GM12878 (cell line): Measurements from ENCODE around the gene HOXA2. TPM values are rescaled to one million over a fixed set of nuclear protein-coding genes. Genes with fewer than 3 reads are reported as not detected.
A peak's percentile ranks its signal among the peaks of the same experiment; 100 is the strongest.

Source experiments
- ATAC-seq: fragments of 200-7000 bp; cut with Tn5 transposase; 3 replicates; pipeline ENCODE4 v1.9.1; 2020; ENCODE audit warnings: mild to moderate bottlenecking, moderate library complexity
- BruUV-seq: library from RNA; stranded (reverse); fragments of 400-500 nt; replicated peaks from 2 replicates; lab custom pipeline; 2021; lab: Mats Ljungman, UMichigan
- CTCF ChIA-PET: fragments of 300-600 bp; sonication (Branson Sonifier 250); formaldehyde crosslinking; extraction: SDS; loops from one replicate; lab custom pipeline; 2021; ENCODE audit warnings: inconsistent platforms; lab: Yijun Ruan, JAX
- POLR2A ChIA-PET: fragments of 350-600 bp; formaldehyde crosslinking; extraction: SDS; loops from one replicate; lab custom pipeline; 2021; ENCODE audit warnings: inconsistent platforms; lab: Charles Lee
- RAD21 ChIA-PET: fragments of 300-600 bp; sonication (Branson Sonifier 250); formaldehyde crosslinking; loops from one replicate; lab custom pipeline; 2023; ENCODE audit warnings: antibody characterized with exemption; ENCODE audit not compliant: unreplicated experiment; lab: Charles Lee
- SMC1A ChIA-PET: fragments of 300-600 bp; sonication (Branson Sonifier 250); formaldehyde crosslinking; loops from one replicate; lab custom pipeline; 2023; ENCODE audit not compliant: unreplicated experiment, uncharacterized antibody; lab: Charles Lee
- DNase-seq: peaks from one replicate; pipeline ENCODE4 v3.0.0-alpha.2; 2011; ENCODE audit warnings: low read depth, low spot score
- FAIRE-seq: peaks from 3 replicates; lab custom pipeline; 2011; peaks lifted over from hg19 to GRCh38; lab: Jason Lieb, UNC
- H2AFZ ChIP-seq: 2 replicates; pipeline ENCODE4 v1.6.0; 2011; ENCODE audit warnings: low read depth, low read length, control low read depth; ENCODE audit not compliant: control insufficient read depth
- H3K27ac ChIP-seq: 2 replicates; pipeline ENCODE4 v1.5.1; 2011; ENCODE audit warnings: control low read depth; ENCODE audit not compliant: control insufficient read depth, insufficient read depth
- H3K27me3 ChIP-seq, 2 experiments: replicated peaks in 1 of 2; 2 replicates each; pipeline versions ENCODE4 v1.6.0 to v1.6.1; 2011; ENCODE audit warnings: low read length in 1 of 2; ENCODE audit not compliant: control insufficient read depth in 2 of 2, insufficient read depth in 2 of 2
- H3K36me3 ChIP-seq, 2 experiments: 2 replicates each; pipeline ENCODE4 v1.5.1; 2011; ENCODE audit warnings: low read length in 1 of 2; ENCODE audit not compliant: control insufficient read depth in 2 of 2, insufficient read depth in 2 of 2
- H3K4me1 ChIP-seq: 2 replicates; pipeline ENCODE4 v1.6.1; 2011; ENCODE audit warnings: mild to moderate bottlenecking, low read length, moderate library complexity, mixed read lengths; ENCODE audit not compliant: control insufficient read depth, insufficient read depth
- H3K4me2 ChIP-seq: 2 replicates; pipeline ENCODE4 v1.6.0; 2011; ENCODE audit warnings: control low read depth; ENCODE audit not compliant: control insufficient read depth, insufficient read depth
- H3K4me3 ChIP-seq: fragments of 200-600 bp; sonication (generic); 2 replicates; pipeline ENCODE4 v1.5.1; 2016
- H3K79me2 ChIP-seq: 2 replicates; pipeline ENCODE4 v1.6.0; 2011; ENCODE audit warnings: low read length; ENCODE audit not compliant: control insufficient read depth, insufficient read depth
- H3K9ac ChIP-seq: 2 replicates; pipeline ENCODE4 v1.8.0; 2011; ENCODE audit warnings: low read length, control low read depth, mixed read lengths; ENCODE audit not compliant: control insufficient read depth, insufficient read depth
- H3K9me3 ChIP-seq: replicated peaks from 3 replicates; pipeline ENCODE4 v1.5.1; 2011; ENCODE audit warnings: mild to moderate bottlenecking, low read length; ENCODE audit not compliant: control insufficient read depth, insufficient read depth
- H4K20me1 ChIP-seq: 2 replicates; pipeline ENCODE4 v1.6.0; 2011; ENCODE audit not compliant: control insufficient read depth, insufficient read depth
- BMI1 ChIP-seq: fragments of 450-650 bp; IDR thresholded peaks from 2 replicates; pipeline ENCODE4 v1.6.1; 2016; ENCODE audit warnings: mild to moderate bottlenecking, moderate library complexity, borderline replicate concordance
- NFYA ChIP-seq: IDR thresholded peaks from 2 replicates; pipeline ENCODE4 v1.6.1; 2011; ENCODE audit warnings: low read depth, mild to moderate bottlenecking, low read length, improper control_type of control experiment, borderline replicate concordance
- RAD21 ChIP-seq: IDR thresholded peaks from 2 replicates; pipeline ENCODE4 v1.6.1; 2011; ENCODE audit warnings: mild to moderate bottlenecking, low read depth, low read length, moderate library complexity; ENCODE audit not compliant: insufficient read depth
- SRF ChIP-seq, 2 experiments: IDR thresholded peaks; 2 replicates each; pipeline ENCODE4 v1.6.1; 2011; ENCODE audit warnings: low read depth in 2 of 2, low read length in 2 of 2, mild to moderate bottlenecking in 1 of 2, moderate library complexity in 1 of 2
- STAT3 ChIP-seq: IDR thresholded peaks from 2 replicates; pipeline ENCODE4 v1.6.1; 2011; ENCODE audit warnings: low read depth, low read length, improper control_type of control experiment
- WGBS: methylation state at CpG from one replicate; pipeline ENCODE4 v1.1.6; 2016; ENCODE audit warnings: low lambda C conversion rate; ENCODE audit not compliant: insufficient replicate concordance, insufficient coverage; ENCODE audit errors: missing lambda C conversion rate; 5-methylcytosine and 5-hydroxymethylcytosine counted together
- in situ Hi-C: fragments of 300-500 bp; cut with MboI; formaldehyde crosslinking; loops from 9 replicates; pipeline ENCODE4 v1.14.3; 2018; ENCODE audit warnings: mixed read lengths
- intact Hi-C: fragments of 100-400 bp; cut with micrococcal nuclease; formaldehyde crosslinking; loops from one replicate; pipeline ENCODE4 v1.14.2; 2022; ENCODE audit not compliant: unreplicated experiment
- polyA plus RNA-seq, 11 experiments: library from polyadenylated mRNA; depleted of rRNA in 4 of 11; unstranded in 6 of 11; stranded (reverse) in 5 of 11; fragments of >200 nt; fragmentation: Nextera tagmentation in 4 of 11; fragmentation: Illumina TruSeq in 1 of 11; extraction: Ambion mirVana in 4 of 11; extraction: Trizol in 1 of 11; gene quantifications; 1 replicate in 1 of 11; 2 replicates in 10 of 11; pipeline versions ENCODE4 v1.2.1 to v1.2.3, GENCODE V29; 2011 to 2016; ENCODE audit warnings: inconsistent platforms in 2 of 11, missing spikeins in 2 of 11, low read depth in 1 of 11
- total RNA-seq, 4 experiments: library from RNA; depleted of rRNA in 3 of 4; stranded (reverse); fragments of >200 nt in 3 of 4; fragmentation: Illumina TruSeq in 1 of 4; extraction: Trizol in 1 of 4; gene quantifications; 2 replicates each; pipeline versions ENCODE4 v1.2.1 to v1.2.3, GENCODE V29; 2013 to 2021
- TF ChIP-seq, protein P1 (sequence below): fragments of 450-650 bp; IDR thresholded peaks from 2 replicates; pipeline ENCODE4 v1.6.1; 2017; ENCODE audit warnings: low read depth, mild to moderate bottlenecking, moderate library complexity
- TF ChIP-seq, protein P2 (sequence below), 3 experiments: IDR thresholded peaks in 2 of 3; conservative IDR thresholded peaks in 1 of 3; 2 replicates each; pipeline ENCODE4 v1.5.1; 2011; ENCODE audit warnings: low read depth in 3 of 3, low read length in 3 of 3, mild to moderate bottlenecking in 3 of 3, control low read depth in 2 of 3, moderate library complexity in 2 of 3, inconsistent platforms in 1 of 3, mixed read lengths in 1 of 3; ENCODE audit not compliant: control insufficient read depth in 2 of 3, insufficient read depth in 1 of 3; ENCODE audit errors: extremely low read depth in 1 of 3
- TF ChIP-seq, protein P3 (sequence below): fragments of 450-650 bp; IDR thresholded peaks from 2 replicates; pipeline ENCODE4 v1.6.1; 2017; ENCODE audit warnings: antibody characterized with exemption, mild to moderate bottlenecking, moderate library complexity

HOXA2 gene
- total and polyA plus RNA-seq, 10 of the 15 experiments (the other 5 are each of a cell fraction or from before 2014, with no cell fraction given) = not detected

DNA sequence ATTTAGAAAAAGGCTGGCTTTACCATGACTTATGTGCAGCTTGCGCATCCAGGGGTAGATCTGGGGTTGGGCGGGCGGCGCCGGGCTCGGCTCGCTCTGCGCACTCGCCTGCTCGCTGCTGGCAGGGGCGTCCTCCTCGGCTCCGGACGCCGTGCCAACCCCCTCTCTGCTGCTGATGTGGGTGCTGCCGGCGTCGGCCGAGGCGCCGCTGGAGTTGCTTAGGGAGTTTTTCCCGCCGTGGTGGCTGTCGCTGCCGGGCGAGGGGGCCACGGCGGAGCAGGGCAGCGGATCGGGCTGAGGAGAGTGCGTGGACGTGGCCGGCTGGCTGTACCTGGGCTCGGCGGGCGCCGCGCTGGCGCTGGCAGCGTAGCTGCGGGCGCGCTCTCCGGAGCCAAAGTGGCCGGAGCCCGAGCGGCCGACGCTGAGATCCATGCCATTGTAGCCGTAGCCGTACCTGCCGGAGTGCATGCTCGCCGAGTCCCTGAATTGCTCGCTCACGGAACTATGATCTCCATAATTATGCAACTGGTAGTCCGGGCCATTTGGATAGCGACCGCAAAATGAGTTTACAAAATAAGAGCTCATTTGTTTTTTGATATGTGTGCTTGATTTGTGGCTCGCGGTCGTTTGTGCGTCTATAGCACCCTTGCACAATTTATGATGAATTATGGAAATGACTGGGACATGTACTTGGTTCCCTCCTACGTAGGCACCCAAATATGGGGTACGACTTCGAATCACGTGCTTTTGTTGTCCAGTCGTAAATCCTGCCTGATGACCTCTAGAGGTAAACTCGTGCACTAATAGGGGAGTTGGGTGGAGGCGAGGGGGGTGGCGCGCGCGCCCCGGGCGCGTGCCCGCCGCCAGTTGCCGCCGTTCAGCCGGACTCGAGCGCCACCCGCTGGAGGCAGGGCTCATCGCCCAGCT lies 40.8 kb upstream of the HOXA2 start, which contains the start of gene HOXA5:
TSS of gene HOXA5 (minus strand) at position 659 of the 927 bp plus-strand sequence. CDS start at position 585, 74 bp downstream.
- Histone ChIP-seq H3K9me3 (no peaks in the 10 kb centered on the region; the same call in 2 of the 3 replicates), H3K27me3 (peaks cover 8 to 11% of the 10 kb centered on the region in 2 experiments; a peak in 3 of 4 replicates), H3K79me2 (no peaks in the 10 kb centered on the region), H3K4me1 (no peaks in the 10 kb centered on the region), H3K27ac (no peak within 1 kb of the TSS), H2AFZ (no peak within 1 kb of the TSS), H3K4me2 (peak within 1 kb of the TSS; percentile 59), H3K4me3 (no peak within 1 kb of the TSS), H4K20me1 (no peaks in the 10 kb centered on the region), H3K36me3 (no peaks in the 10 kb centered on the region), H3K9ac (no peak within 1 kb of the TSS)
- no TSS peak for BruUV-seq
- in situ Hi-C loops = no loop called here
- no peak for FAIRE-seq
- ChIA-PET POLR2A (no interaction called here), CTCF (no interaction called here), SMC1A (no interaction called here), RAD21 (no interaction called here)
- no peak for ATAC-seq
- intact Hi-C loops = no loop called here
- DNase-seq = no peak
- 41% methylated on average over 66 of the region's 86 CpGs for WGBS
- no peak for TF ChIP-seq STAT3
- peak; percentile 45 for TF ChIP-seq RAD21
- no peak for TF ChIP-seq BMI1
- peak; percentile 40 to 68; a peak in 2 of 4 replicates for TF ChIP-seq SRF (IDR thresholded peaks at IDR 0.05; ENCODE audit: low read depth in 2 of 2, low read length in 2 of 2)
- TF ChIP-seq, protein P1, sequence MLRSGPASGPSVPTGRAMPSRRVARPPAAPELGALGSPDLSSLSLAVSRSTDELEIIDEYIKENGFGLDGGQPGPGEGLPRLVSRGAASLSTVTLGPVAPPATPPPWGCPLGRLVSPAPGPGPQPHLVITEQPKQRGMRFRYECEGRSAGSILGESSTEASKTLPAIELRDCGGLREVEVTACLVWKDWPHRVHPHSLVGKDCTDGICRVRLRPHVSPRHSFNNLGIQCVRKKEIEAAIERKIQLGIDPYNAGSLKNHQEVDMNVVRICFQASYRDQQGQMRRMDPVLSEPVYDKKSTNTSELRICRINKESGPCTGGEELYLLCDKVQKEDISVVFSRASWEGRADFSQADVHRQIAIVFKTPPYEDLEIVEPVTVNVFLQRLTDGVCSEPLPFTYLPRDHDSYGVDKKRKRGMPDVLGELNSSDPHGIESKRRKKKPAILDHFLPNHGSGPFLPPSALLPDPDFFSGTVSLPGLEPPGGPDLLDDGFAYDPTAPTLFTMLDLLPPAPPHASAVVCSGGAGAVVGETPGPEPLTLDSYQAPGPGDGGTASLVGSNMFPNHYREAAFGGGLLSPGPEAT = no peak
- no peak for TF ChIP-seq NFYA
- TF ChIP-seq, protein P2, sequence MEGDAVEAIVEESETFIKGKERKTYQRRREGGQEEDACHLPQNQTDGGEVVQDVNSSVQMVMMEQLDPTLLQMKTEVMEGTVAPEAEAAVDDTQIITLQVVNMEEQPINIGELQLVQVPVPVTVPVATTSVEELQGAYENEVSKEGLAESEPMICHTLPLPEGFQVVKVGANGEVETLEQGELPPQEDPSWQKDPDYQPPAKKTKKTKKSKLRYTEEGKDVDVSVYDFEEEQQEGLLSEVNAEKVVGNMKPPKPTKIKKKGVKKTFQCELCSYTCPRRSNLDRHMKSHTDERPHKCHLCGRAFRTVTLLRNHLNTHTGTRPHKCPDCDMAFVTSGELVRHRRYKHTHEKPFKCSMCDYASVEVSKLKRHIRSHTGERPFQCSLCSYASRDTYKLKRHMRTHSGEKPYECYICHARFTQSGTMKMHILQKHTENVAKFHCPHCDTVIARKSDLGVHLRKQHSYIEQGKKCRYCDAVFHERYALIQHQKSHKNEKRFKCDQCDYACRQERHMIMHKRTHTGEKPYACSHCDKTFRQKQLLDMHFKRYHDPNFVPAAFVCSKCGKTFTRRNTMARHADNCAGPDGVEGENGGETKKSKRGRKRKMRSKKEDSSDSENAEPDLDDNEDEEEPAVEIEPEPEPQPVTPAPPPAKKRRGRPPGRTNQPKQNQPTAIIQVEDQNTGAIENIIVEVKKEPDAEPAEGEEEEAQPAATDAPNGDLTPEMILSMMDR (IDR thresholded peaks at IDR 0.05 in 2 of 3, conservative IDR thresholded peaks at IDR 0.05 in 1 of 3; ENCODE audit: control insufficient read depth in 2 of 3, extremely low read depth in 1 of 3, insufficient read depth in 1 of 3, low read depth in 3 of 3, low read length in 3 of 3) = 0 out of 6 replicates have a peak, but pooled peaks of 1 of the 3 experiments have one; percentile 30
- TF ChIP-seq, protein P3, sequence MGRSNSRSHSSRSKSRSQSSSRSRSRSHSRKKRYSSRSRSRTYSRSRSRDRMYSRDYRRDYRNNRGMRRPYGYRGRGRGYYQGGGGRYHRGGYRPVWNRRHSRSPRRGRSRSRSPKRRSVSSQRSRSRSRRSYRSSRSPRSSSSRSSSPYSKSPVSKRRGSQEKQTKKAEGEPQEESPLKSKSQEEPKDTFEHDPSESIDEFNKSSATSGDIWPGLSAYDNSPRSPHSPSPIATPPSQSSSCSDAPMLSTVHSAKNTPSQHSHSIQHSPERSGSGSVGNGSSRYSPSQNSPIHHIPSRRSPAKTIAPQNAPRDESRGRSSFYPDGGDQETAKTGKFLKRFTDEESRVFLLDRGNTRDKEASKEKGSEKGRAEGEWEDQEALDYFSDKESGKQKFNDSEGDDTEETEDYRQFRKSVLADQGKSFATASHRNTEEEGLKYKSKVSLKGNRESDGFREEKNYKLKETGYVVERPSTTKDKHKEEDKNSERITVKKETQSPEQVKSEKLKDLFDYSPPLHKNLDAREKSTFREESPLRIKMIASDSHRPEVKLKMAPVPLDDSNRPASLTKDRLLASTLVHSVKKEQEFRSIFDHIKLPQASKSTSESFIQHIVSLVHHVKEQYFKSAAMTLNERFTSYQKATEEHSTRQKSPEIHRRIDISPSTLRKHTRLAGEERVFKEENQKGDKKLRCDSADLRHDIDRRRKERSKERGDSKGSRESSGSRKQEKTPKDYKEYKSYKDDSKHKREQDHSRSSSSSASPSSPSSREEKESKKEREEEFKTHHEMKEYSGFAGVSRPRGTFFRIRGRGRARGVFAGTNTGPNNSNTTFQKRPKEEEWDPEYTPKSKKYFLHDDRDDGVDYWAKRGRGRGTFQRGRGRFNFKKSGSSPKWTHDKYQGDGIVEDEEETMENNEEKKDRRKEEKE = no peak
